GDM1 (cell line): ENCODE data around the gene FYN.

Experiments
- DNase-seq: peaks from one replicate; lab custom pipeline; 2025; lab: John Stamatoyannopoulos, UW

Gene FYN

GRCh38 chr6:111747829-111748228, 125.4 kb downstream of the FYN start:
- DNase-seq, result no peak

- no peak for DNase-seq
These were observed 125.9 kb downstream of the FYN start for GRCh38 chr6:111747396-111747795.

- no peak for DNase-seq
These were observed 126.3 kb downstream of the FYN start for GRCh38 chr6:111746983-111747382.

- no peak for DNase-seq
These were observed 127.6 kb downstream of the FYN start for GRCh38 chr6:111745636-111746035.

GRCh38 chr6:111745186-111745585, 128.1 kb downstream of the FYN start:
- DNase-seq, result no peak

GRCh38 chr6:111743862-111744692, 129.2 kb downstream of the FYN start:
- DNase-seq, result no peak

- no peak for DNase-seq
These were observed 129.9 kb downstream of the FYN start for GRCh38 chr6:111743360-111743759.

GRCh38 chr6:111741177-111741952, 131.9 kb downstream of the FYN start:
- DNase-seq, result no peak

- DNase-seq, result no peak
These were observed 132.7 kb downstream of the FYN start for GRCh38 chr6:111740506-111740905.

GRCh38 chr6:111739257-111739696, 134.0 kb downstream of the FYN start:
- DNase-seq, result no peak

- DNase-seq, result no peak
These were observed 134.6 kb downstream of the FYN start for GRCh38 chr6:111738631-111739030.

GRCh38 chr6:111738156-111738555, 135.1 kb downstream of the FYN start:
- DNase-seq, result no peak

- DNase-seq, result no peak
These were observed 136.2 kb downstream of the FYN start for GRCh38 chr6:111737065-111737521.

- DNase-seq, result no peak
These were observed 137.1 kb downstream of the FYN start for GRCh38 chr6:111736005-111736608.

GRCh38 chr6:111734068-111735061, 138.9 kb downstream of the FYN start:
- no peak for DNase-seq

- no peak for DNase-seq
These were observed 140.9 kb downstream of the FYN start for GRCh38 chr6:111732390-111732789.

- no peak for DNase-seq
These were observed 141.6 kb downstream of the FYN start for GRCh38 chr6:111731456-111732195.

- DNase-seq, result no peak
These were observed 142.4 kb downstream of the FYN start for GRCh38 chr6:111730864-111731263.

GRCh38 chr6:111727802-111728201, 145.4 kb downstream of the FYN start:
- DNase-seq, result no peak

- DNase-seq, result no peak
These were observed 146.2 kb downstream of the FYN start for GRCh38 chr6:111727041-111727440.
